ENCODE measurements around the gene TMEM114.
"Not testable (repeated sequence)": the region's sequence is repeated elsewhere in the genome, so short reads cannot be mapped to it uniquely, and the experiment has no call there.

Gene TMEM114

DNA sequence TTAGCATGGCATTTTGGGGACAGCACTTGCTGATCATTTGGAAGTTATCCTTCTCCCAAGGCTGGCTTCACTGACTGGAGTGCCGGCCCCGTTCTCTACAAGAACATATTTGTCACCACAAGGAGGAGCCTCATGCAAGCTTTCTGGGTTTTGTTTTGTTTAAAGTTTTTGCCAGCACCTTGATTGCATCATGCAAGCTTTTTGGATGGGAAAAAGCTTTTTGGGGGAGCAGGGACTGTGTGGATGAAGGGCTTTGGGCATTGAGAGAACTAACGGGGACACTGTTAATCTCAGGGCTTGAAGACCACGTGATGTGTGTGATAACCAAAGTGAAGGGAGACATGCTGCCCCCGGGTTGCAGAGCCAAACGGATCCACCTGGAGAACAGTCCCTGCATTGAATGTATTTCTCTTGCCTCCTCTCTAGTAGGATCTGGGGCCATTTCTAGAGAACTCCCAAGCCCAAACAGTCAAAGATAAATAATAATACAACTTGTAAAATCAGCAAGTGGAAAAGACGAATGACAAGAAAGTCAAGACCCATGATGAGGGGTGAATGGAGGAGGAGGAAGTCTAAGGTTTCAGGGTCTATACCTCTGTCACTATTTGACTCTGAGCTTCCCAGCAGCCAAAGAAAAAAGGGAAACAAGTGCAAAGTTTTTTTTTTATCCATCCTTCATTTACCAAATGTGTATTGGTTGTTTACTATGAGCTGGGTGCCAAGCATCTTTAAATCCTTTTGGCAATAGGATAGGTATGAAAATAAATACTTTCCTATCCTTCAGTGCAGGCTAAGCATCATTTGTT lies 17.2 kb downstream of the TMEM114 start:
- DNase-seq, result no peak

DNA sequence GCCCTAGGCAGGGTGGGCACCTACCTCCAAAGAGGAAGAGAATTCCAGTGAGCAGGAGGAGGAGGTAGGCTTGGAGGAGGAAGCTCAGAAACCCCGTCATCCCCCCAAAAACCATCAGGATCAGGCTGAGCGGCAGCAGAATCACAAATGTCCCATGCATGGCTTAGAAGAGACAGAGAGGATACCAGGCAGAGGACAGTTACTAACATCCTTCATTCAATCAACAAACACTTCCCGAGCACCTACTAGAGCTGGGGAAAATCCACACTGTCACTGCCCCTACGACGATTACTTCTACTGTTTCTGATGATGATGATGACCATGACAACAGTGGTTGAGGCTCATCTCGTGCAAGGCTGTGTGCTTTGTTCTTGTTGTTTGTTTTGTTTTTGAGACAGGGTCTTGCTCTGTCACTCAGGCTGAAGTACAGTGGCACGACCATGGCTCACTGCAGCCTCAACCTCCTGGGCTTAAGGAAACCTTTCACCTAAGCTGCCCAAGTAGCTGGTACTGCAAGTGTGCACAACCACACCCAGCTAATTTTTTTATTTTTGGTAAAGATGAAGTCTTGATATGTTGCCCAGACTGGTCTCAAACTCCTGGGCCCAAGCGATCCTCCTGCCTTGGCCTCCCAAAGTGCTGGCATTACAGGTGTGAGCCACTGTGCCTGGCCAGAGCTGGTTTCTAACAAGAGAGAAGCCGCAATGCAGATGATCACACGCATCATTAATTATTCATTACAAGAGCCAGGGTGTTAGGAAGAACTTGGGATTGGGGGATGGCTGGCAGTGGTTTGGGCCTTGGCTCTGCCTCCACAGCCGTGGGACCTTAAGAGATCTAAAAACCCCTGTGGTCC lies 18.0 kb downstream of the TMEM114 start:
- DNase-seq, result no peak

DNA sequence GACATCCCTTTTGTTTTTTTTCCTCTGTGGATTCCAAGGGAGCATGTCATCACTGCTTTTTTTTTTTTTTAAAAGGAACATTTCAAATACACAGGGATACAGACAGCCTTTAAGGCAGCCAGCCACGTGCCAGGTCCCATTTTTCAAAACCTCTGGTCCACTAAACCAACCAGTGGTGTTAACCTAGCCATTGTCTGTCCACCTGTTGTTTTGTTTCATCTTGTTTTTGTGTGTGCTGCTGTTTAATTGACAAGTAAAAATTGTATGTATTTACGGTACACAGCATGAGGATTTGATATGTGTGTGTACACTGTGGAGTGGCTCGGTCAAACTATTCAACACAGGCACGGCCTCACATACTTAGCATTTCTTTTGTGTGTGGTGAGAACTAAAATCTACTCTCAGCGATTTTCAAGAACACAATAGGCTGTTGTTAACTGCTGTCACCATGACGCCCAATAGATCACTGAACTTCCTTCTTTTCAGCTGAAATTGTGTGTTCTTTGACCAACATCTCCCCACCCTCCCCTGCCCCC lies 19.2 kb downstream of the TMEM114 start:
- DNase-seq, result no peak

DNA sequence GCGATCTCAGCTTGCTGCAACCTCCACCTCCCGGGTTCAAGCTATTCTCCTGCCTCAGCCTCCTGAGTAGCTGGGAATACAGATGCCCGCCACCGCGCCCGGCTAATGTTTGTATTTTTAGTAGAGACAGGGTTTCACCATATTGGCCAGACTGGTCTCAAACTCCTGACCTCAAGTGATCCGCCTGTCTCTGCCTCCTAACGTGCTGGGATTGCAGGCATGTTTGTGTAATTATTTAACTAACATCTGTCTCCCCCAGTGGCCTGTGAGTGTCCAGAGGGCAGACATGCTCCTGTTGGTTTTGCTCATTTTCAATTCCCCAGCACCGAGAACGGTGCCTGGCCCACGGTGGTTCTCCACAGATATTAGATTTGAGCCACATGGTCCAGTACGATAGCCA lies 19.9 kb downstream of the TMEM114 start:
- DNase-seq, result not testable (repeated sequence)

DNA sequence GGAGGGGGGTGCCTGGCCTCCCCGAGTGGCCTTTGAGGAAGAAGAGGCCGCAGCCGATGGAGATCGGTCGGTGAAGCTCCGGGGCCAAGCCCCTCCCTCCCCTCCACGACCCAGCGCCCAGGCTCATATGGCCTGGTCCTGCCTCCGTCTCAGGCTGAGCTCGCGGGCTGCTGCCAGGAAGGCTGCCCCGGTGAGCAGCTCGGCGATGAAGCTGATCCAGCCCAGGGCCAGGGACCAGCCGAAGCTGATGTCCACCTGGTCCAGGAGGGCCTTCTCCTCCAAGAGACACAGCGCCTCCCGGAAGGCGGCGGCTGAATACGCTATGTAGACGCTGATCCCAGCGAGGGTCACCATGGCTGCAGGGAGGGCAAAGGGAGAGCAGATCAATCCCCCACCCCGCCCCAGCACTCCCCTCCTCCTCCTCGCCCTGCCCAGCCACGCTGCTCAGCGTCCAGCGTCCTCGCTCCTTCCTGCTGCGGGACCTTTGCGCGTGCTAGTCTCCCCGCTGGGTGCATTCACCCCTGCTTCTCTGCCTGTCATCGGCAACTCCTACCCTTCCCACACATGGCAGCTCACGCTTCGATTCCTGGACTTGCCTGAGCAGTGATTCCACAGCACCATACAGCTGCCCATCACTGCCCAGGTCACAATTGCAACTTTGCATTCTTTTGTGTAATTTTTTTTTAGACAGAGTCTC lies 20.5 kb downstream of the TMEM114 start:
- DNase-seq, result no peak

DNA sequence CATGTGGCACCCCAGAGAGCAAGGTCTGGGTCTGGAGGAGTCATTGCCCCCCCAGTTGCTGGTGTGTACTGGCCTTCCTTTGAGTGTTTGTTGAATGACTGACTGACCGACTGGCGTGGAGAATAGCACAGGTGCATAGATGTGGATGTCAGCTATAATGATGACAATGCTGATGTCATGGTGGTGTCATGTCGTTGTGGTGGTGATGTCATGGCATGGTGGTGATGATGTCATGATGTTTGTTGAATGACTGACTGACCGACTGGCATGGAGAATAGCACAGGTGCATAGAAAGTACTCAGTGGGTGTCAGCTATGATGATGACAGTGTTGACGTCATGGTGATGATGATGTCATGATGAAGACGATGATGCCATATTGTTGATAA lies 22.1 kb downstream of the TMEM114 start:
- DNase-seq, result no peak

DNA sequence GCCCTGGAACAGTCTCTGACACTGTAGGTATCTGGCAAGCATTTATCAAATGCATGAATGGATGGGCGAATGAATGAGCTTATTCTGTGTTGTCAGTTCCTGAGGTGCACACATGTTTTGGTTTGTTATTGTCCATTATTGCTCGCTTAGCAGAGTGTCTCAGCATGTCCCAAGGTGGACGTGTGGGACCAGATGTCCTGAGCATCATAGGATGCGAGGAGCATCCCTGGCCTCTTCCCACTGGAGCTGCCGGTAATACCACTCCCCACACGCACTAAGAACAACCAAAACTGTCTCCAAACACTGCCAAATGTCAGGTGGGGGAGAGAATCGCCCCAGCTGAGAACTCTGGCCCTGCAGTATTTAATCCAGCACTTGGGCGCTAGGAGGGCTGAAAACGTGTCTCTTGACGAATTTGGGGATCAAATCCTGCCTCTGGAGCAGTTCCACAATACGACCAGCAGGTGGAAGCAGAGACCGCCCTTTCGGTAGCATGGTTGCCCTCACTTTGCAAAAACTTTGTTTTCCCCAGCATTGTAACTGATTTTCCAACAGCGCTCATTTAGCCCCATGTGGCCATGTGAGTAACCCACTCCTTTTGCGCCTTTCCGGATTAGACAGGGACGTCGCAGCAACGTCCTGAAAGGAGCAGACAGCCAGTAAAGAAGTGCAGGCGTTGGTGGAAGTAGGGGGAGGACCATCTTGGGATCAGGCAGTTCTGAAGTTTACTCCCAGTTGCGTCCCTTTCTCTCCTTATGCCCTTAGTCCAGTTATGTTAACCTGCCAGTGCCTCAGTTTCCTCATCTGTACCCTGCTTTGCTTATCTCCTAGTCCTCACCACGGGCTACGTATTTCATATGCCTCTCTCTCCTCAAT lies 22.7 kb downstream of the TMEM114 start:
- peak; percentile 58 for DNase-seq

DNA sequence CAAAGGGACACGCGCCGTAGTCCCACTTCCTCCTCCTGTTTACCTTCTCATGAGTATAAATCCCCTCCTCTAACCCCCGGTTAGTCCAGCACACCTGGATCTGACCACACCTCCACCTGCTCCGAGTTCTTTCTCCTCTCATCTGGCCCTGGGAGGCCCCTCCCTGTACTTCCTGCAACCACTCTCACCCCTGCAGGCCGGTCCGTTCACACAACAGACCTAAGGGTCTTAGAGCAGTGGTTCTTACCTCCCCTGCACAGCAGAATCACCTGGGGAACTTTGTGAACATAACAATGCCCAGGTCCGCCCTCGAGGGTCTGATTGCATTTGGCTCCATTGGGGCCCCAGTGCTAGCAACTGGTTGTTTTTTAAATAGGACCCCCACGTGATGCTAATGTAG lies 24.8 kb downstream of the TMEM114 start:
- DNase-seq, result no peak

DNA sequence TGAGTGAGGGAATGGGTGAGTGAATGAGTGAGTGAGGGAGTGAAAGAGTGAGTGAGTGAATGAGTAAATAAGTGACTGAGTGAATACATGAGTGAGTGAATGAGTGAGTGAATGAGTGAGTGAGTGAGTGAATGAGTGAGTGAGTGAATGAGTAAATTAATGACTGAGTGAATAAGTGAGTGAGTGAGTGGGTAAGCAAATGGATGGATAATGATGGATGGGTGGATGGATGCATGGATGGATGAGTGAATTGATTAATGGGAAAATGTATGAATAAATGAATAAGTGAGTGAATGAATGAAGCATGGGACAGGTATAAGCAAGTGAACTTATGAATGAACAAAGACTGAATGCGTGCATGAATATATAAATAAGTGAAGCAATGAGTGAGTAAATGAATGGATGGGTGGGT lies 25.4 kb downstream of the TMEM114 start:
- DNase-seq, result no peak

DNA sequence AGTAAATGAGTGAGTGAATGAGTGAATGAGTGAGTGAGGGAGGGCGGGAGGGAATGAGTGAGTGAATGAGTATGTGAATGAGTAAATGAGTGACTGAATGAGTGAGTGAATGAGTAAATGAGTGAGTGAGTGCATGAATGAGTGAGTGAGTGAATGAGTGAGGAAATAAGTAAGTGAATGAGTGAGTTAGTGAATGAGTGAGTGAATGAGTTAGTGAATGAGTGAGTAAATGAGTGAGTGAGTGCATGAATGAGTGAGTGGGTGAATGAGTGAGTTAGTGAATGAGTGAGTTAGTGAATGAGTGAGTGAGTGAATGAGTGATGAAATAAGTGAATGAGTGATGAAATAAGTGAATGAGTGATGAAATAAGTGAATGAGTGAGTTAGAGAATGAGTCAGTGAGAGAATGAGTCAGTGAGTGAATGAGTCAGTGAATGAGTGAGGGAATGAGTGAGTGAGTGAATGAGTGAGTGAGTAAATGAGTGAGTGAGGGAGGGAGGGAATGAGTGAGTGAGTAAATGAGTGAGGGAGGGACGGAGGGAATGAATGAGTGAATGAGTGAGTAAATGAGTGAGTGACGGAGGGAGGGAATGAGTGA lies 26.3 kb downstream of the TMEM114 start:
- not testable (repeated sequence) for DNase-seq

DNA sequence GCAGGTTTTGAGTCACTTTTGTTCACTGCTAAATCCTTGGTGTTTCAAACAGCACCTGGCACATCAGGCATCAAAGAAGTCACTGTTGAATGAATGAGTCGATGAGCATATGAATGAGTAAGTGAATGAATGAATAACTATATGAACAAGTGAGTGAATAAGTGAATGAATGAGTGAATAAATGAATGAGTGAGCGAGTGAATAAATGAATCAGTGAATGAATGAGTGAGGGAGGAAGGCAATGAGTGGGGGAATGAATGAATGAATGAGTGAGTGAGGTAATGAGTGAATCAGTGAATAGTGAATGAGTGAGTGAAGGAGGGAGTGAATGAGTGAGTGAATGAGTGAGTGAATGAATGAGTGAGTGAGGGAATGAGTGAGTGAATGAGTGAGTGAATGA lies 28.8 kb downstream of the TMEM114 start:
- DNase-seq, result no peak

DNA sequence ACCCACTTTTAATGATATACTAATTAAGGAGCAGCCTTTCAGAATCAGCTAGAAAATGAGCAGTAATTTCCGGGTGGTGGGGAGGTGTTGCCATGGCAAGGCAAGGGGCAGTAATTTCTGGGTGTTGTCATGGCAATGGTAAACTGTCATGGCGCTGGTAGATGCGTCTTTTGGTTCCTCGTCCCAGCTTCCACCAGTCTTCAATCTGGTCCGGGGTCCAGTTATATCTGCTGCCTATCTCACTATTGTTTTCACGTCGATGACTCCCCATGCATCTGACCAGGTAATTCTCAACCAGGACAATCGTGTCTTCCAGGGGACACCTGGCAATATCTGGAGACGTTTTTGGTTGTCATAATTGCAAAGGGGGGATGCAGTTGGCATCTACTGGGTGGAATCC lies 34.9 kb downstream of the TMEM114 start:
- no peak for DNase-seq

DNA sequence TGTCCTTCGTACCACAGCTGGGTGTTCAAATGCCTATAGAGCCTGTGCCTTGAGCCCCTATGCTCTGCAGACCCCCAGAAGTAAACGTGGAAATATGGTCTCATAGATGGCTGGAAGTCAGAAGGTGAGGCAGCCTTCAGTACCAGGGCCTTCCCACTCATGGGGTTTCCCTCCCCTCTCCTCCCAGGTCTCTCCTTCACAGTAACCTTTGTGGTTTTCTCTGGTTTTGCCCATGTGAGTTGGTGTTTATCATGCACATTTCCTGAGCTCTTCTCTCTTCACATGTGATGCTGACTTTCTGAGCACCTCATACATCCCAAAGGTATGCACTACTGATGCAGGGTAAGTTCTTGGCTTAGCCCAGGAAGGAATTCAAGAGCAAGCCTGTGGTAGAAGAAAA lies 35.4 kb downstream of the TMEM114 start:
- DNase-seq, result no peak

DNA sequence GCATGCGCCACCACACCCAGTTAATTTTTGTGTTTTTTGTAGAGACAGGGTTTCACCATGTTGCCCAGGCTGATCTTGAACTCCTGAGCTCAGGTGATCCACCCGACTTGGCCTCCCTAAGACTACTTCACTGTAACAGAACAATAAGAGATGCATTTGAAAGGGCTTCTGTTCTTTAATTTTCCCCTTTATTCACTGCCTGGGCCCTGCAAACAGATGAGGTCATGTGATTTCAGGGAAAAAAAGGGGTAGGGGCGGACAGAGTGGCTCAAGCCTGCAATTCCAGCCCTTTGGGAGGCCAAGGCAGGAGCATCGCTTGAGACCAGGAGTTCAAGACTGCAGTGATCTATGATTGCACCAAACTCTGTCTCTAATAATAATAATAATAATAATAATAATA lies 36.3 kb downstream of the TMEM114 start:
- DNase-seq, result no peak

DNA sequence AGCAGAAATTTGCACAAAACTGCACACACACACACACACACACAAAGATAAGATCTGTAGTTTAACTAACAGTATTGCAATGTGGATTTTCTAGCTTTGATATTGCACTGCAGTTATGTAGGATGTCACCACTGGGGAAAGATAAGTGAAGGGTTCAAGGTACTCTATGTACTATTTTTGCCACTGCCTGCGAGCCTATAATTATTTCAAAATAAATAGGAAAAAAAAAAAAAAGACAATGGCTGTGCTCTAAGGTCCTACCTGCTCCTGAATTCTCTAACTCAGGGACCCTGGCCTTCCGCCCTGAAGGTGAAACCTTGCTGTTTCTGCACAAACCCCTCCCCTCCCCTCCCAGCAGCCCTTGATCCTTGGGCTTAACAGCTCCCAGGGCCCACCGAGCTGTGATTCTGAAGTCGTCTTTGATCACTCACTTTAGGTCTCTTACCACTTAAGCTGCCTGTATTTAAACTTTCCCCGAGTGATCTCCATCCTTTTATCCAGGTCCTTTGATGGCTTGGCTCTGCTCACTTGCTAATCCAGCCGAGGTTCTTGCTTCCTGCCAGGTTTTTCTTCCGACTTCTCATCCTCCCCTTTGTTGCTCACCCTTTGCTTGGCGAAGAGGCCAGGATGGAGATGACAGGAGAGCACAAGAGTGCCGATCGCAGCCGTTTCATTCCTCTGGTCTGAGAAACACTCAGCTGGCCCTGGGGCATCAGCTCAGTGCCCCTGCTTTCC lies 37.7 kb downstream of the TMEM114 start:
- DNase-seq, result no peak

DNA sequence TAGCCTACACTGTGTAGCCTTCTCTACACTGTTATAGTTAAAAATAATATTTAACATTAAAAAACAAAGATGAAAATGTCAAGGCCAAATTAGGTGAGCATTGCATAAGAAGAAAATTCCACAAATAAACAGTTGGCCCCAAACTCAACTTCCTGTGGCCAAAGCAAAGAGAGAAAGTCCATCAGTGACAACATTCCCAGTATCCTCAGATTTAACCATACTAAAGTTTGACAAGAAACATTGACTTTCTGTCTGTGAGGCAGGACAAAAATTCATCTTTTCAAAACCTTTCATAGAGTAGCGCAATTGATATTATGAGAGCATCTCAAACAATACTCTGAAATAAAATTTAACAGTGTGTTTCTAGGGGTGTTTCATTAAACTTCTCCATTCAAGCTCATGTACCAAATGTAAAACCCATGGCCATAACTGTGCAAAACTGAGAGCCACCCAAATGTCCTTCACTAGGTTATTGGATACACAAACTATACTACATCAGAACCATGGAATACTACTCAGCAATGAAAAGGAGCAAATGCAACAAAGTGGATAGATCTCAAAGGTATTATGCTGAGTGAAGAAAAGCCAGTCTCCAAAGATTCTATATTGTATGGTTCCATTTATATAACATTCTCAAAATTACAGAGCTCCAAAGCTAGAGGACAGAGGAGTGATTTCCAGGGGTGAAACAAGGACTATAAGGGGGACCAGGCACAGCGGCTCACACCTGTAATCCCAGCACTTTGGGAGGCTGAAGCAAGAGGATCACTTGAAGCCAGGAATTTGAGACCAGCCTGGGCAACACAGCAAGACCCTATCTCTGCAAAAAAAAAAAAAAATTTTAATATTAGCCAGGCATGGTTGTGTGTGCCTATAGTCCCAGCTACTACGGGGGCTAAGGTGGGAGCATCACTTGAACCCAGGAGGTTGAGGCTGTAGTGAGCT lies 38.7 kb downstream of the TMEM114 start:
- no peak for DNase-seq

DNA sequence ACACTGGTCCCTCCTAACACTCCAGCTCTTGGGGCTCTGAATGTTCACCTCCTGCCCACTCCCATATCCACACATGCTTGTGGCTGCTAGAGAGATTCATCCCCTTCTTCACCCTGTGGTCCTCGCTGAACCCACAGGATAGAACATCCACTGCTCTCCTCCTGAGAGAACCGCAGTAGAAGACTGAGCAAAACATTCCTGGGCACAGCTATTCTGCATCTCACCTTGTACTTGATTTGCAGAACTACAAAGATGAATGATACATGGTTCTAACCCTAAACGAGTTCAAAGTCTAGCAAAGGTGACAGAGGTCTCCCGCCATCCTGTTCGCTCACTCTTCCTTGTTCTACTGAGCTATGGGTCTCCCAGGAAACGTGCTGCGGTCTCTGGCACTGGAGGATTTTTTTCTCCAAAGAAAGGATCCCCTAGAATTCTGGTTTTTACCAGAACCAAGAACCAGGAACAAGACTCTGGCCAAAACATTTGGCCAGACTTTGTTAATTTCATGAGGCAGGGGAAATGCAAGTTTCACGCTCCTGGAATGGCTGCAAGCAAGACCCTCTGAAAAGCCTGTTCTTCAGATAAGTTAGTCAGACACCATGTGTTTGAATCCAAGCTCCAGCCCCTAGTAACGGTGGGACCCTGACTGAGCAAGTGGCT lies 39.5 kb downstream of the TMEM114 start:
- DNase-seq, result no peak

DNA sequence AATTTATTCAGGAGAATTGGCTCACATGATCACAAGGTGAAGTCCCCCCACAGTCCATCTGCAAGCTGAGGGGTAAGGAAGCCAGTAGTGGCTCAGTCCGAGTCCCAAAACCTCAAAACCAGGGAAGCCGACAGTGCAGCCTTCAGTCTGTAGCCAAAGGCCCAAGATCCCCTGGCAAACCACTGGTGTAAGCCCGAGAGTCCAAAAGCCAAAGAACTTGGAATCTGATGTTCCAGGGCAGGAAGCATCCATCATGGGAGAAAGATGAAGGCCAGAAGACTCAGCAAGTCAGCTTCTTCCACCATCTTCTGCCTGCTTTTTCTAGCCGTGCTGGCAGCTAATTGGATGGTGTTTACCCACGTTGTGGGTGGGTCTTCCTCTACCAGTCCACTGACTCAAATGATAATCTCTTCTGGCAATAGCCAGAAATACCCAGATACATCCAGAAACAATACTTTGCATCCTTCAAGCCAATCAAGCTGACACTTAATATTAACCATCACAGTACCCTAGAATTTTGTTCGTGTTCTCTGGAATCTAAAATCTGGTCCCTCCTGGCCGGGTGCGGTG lies 40.4 kb downstream of the TMEM114 start:
- no peak for DNase-seq

DNA sequence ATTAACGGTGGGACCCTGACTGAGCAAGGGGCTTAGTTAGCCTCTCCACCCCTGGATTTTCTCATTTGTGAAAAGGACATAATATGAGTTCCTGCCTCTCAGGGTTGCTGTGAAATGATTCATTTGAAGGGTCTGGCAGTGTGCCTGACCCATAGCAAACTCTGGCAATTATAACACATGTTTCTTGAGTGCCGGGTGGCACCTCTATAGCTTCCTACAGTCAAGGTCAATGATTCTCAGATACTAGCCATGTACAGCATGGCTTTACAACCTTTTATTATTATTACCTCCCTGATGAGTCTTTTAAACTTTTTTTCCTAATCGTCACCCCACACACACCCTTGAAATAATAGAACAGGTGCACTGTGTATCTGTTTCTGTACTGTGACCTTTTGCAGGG lies 42.1 kb downstream of the TMEM114 start:
- no peak for DNase-seq
